Erythroblast (primary cell): ENCODE data around the gene LDHAL6B.

Experiments used
- GATA1 ChIP-seq: IDR thresholded peaks from 2 replicates; pipeline ENCODE4 v1.6.1; 2011; ENCODE audit warnings: low read depth, mild to moderate bottlenecking, control low read depth, low read length, moderate library complexity
- POLR2A ChIP-seq: IDR thresholded peaks from 2 replicates; pipeline ENCODE4 v1.6.1; 2011; ENCODE audit warnings: mild to moderate bottlenecking, low read length

GRCh38 chr15:59257140-59257539, 50.5 kb downstream of the LDHAL6B start:
- TF ChIP-seq POLR2A (no peak), GATA1 (no peak)
